OCI-LY1 (cell line): ENCODE measurements around the gene ZNF22.

ENCODE experiments used
- H2AFZ ChIP-seq: fragments of 200-600 bp; sonication (generic), shearing (Covaris generic); 2 replicates; pipeline ENCODE4 v1.6.0; 2014; ENCODE audit warnings: antibody characterized with exemption, mild to moderate bottlenecking, low read length
- H3F3A ChIP-seq: fragments of 200-600 bp; sonication (generic), shearing (Covaris generic); 2 replicates; pipeline ENCODE4 v1.6.0; 2014; ENCODE audit warnings: mild to moderate bottlenecking, antibody characterized with exemption, low read length, moderate library complexity; ENCODE audit not compliant: insufficient read depth
- H3K27ac ChIP-seq: fragments of 200-600 bp; sonication (generic); 2 replicates; pipeline ENCODE4 v1.5.1; 2014; ENCODE audit warnings: low read length, mixed run types, mild to moderate bottlenecking, low read depth; ENCODE audit not compliant: poor library complexity, severe bottlenecking
- H3K27me3 ChIP-seq: fragments of 200-600 bp; sonication (generic); 2 replicates; pipeline ENCODE4 v1.6.0; 2014; ENCODE audit warnings: antibody characterized with exemption, mild to moderate bottlenecking, low read length, moderate library complexity; ENCODE audit not compliant: insufficient read depth
- H3K36me3 ChIP-seq: fragments of 200-600 bp; sonication (generic); 2 replicates; pipeline ENCODE4 v1.6.1; 2014; ENCODE audit warnings: mild to moderate bottlenecking, antibody characterized with exemption, low read length, moderate library complexity, mixed read lengths; ENCODE audit not compliant: insufficient read depth
- H3K4me1 ChIP-seq: fragments of 200-600 bp; sonication (generic); 2 replicates; pipeline ENCODE4 v1.5.1; 2014; ENCODE audit warnings: mild to moderate bottlenecking, low read length, moderate library complexity; ENCODE audit not compliant: insufficient read depth, severe bottlenecking
- H3K4me2 ChIP-seq: fragments of 200-600 bp; sonication (generic), shearing (Covaris generic); 2 replicates; pipeline ENCODE4 v1.6.1; 2014; ENCODE audit warnings: low read length
- H3K4me3 ChIP-seq: fragments of 200-600 bp; sonication (generic); 2 replicates; pipeline ENCODE4 v1.5.1; 2014; ENCODE audit warnings: low read length, low read depth, mild to moderate bottlenecking, mixed read lengths; ENCODE audit not compliant: poor library complexity, severe bottlenecking
- H3K79me2 ChIP-seq: fragments of 200-600 bp; shearing (Covaris generic); 2 replicates; pipeline ENCODE4 v1.6.1; 2016; ENCODE audit warnings: mixed run types, low read length, mixed read lengths; ENCODE audit not compliant: insufficient read depth
- H3K9ac ChIP-seq: fragments of 200-600 bp; sonication (generic), shearing (Covaris generic); 2 replicates; pipeline ENCODE4 v1.6.1; 2014; ENCODE audit warnings: mild to moderate bottlenecking, low read length, mixed read lengths
- H3K9me2 ChIP-seq: fragments of 200-600 bp; sonication (generic), shearing (Covaris generic); 2 replicates; pipeline ENCODE4 v1.6.1; 2014; ENCODE audit warnings: low read depth, mild to moderate bottlenecking, low read length, mixed read lengths
- H3K9me3 ChIP-seq: fragments of 200-600 bp; shearing (Covaris generic); 2 replicates; pipeline ENCODE4 v1.6.1; 2014; ENCODE audit warnings: low read length, mixed read lengths
- H4K20me1 ChIP-seq: fragments of 200-600 bp; sonication (generic), shearing (Covaris generic); 2 replicates; pipeline ENCODE4 v1.6.0; 2016; ENCODE audit warnings: mild to moderate bottlenecking, low read length; ENCODE audit not compliant: insufficient read depth
- CTCF ChIP-seq: fragments of 200-600 bp; sonication (generic), shearing (Covaris generic); IDR thresholded peaks from 2 replicates; pipeline ENCODE4 v1.5.1; 2017; ENCODE audit warnings: mild to moderate bottlenecking, antibody characterized with exemption, low read length, moderate library complexity, mixed read lengths
- EZH2 ChIP-seq: fragments of 200-600 bp; sonication (generic), shearing (Covaris generic); IDR thresholded peaks from 2 replicates; pipeline ENCODE4 v1.8.0; 2017; ENCODE audit warnings: borderline replicate concordance, mixed run types, mild to moderate bottlenecking, antibody characterized with exemption, low read length, moderate library complexity, mixed read lengths

The ZNF22 gene

GRCh38 chr10:45015590-45015989 lies 14.9 kb downstream of the ZNF22 start:
- no peaks in the 10 kb centered on the region for H3K4me1 ChIP-seq
- H3K9ac ChIP-seq, result no peak overlapping the region
- no peak overlapping the region for H3K4me2 ChIP-seq
- no peak overlapping the region for H2AFZ ChIP-seq
- H3F3A ChIP-seq, result no peaks in the 10 kb centered on the region
- TF ChIP-seq CTCF (no peak), EZH2 (no peak)
- no peak overlapping the region for H3K27ac ChIP-seq
- no peaks in the 10 kb centered on the region for H3K79me2 ChIP-seq
- no peaks in the 10 kb centered on the region for H3K9me3 ChIP-seq
- no peaks in the 10 kb centered on the region for H3K36me3 ChIP-seq
- no peaks in the 10 kb centered on the region for H4K20me1 ChIP-seq
- H3K9me2 ChIP-seq, result no peaks in the 10 kb centered on the region
- H3K4me3 ChIP-seq, result no peak overlapping the region
- no peaks in the 10 kb centered on the region for H3K27me3 ChIP-seq

- H3K27ac ChIP-seq, result no peak overlapping the region
- H3K9me2 ChIP-seq, result no peaks in the 10 kb centered on the region
- no peak overlapping the region for H2AFZ ChIP-seq
- H3K9me3 ChIP-seq, result no peaks in the 10 kb centered on the region
- no peaks in the 10 kb centered on the region for H3F3A ChIP-seq
- H4K20me1 ChIP-seq, result no peaks in the 10 kb centered on the region
- no peak for TF ChIP-seq EZH2
- TF ChIP-seq CTCF, result no peak
- no peak overlapping the region for H3K9ac ChIP-seq
- H3K4me2 ChIP-seq, result no peak overlapping the region
- no peaks in the 10 kb centered on the region for H3K27me3 ChIP-seq
- H3K4me3 ChIP-seq, result no peak overlapping the region
- H3K36me3 ChIP-seq, result no peaks in the 10 kb centered on the region
- H3K4me1 ChIP-seq, result no peaks in the 10 kb centered on the region
- H3K79me2 ChIP-seq, result no peaks in the 10 kb centered on the region
Measured at GRCh38 chr10:45023426-45023825, 22.7 kb downstream of the ZNF22 start.

GRCh38 chr10:45034301-45034700 lies 33.6 kb downstream of the ZNF22 start:
- H3K4me1 ChIP-seq, result no peaks in the 10 kb centered on the region
- H3K4me2 ChIP-seq, result no peak overlapping the region
- H3K27ac ChIP-seq, result no peak overlapping the region
- H4K20me1 ChIP-seq, result no peaks in the 10 kb centered on the region
- no peak overlapping the region for H3K9ac ChIP-seq
- H2AFZ ChIP-seq, result no peak overlapping the region
- no peak overlapping the region for H3K4me3 ChIP-seq
- no peaks in the 10 kb centered on the region for H3K27me3 ChIP-seq
- no peaks in the 10 kb centered on the region for H3K36me3 ChIP-seq
- H3K79me2 ChIP-seq, result no peaks in the 10 kb centered on the region
- TF ChIP-seq CTCF, result no peak
- no peak for TF ChIP-seq EZH2
- H3K9me2 ChIP-seq, result no peaks in the 10 kb centered on the region
- H3K9me3 ChIP-seq, result no peaks in the 10 kb centered on the region; the same call in 1 of the 2 replicates
- no peaks in the 10 kb centered on the region for H3F3A ChIP-seq
